HL-60 (cell line): ENCODE measurements around the gene NHLH2.

Experiments used
- DNase-seq, 2 experiments: peaks; one replicate each; pipeline ENCODE4 v3.0.0-alpha.2; 2010 to 2020; ENCODE audit warnings: low read depth in 1 of 2, low spot score in 1 of 2
- H3K27ac ChIP-seq: fragments of 250-450 bp; sonication (Bioruptor Pico); replicated peaks from 2 replicates; pipeline ENCODE4 v1.5.1; 2020; ENCODE audit warnings: mild to moderate bottlenecking, moderate library complexity
- H3K27me3 ChIP-seq: fragments of 250-450 bp; sonication (Bioruptor Pico); 2 replicates; pipeline ENCODE4 v1.5.1; 2021; ENCODE audit warnings: mild to moderate bottlenecking, moderate library complexity; ENCODE audit not compliant: insufficient read depth, poor library complexity, severe bottlenecking
- H3K4me3 ChIP-seq: replicated peaks from 2 replicates; pipeline ENCODE4 v1.5.1; 2011; ENCODE audit warnings: mild to moderate bottlenecking, control low read depth, low read length; ENCODE audit not compliant: insufficient read depth
- GABPA ChIP-seq: IDR thresholded peaks from 2 replicates; pipeline ENCODE4 v1.6.1; 2012; ENCODE audit warnings: low read depth
- POLR2AphosphoS5 ChIP-seq: IDR thresholded peaks from 2 replicates; pipeline ENCODE4 v1.6.1; 2012; ENCODE audit warnings: low read depth
- SPI1 ChIP-seq: IDR thresholded peaks from 2 replicates; pipeline ENCODE4 v1.6.1; 2012; ENCODE audit warnings: low read depth, mild to moderate bottlenecking, borderline replicate concordance
- TF ChIP-seq, protein P1 (sequence below): IDR thresholded peaks from 2 replicates; pipeline ENCODE4 v1.6.1; 2012; ENCODE audit warnings: low read depth; ENCODE audit not compliant: insufficient replicate concordance
- TF ChIP-seq, protein P2 (sequence below): IDR thresholded peaks from one replicate; pipeline ENCODE4 v1.5.1; 2011; ENCODE audit warnings: low read length, control low read depth, inconsistent platforms; ENCODE audit not compliant: insufficient read depth

The NHLH2 gene

DNA sequence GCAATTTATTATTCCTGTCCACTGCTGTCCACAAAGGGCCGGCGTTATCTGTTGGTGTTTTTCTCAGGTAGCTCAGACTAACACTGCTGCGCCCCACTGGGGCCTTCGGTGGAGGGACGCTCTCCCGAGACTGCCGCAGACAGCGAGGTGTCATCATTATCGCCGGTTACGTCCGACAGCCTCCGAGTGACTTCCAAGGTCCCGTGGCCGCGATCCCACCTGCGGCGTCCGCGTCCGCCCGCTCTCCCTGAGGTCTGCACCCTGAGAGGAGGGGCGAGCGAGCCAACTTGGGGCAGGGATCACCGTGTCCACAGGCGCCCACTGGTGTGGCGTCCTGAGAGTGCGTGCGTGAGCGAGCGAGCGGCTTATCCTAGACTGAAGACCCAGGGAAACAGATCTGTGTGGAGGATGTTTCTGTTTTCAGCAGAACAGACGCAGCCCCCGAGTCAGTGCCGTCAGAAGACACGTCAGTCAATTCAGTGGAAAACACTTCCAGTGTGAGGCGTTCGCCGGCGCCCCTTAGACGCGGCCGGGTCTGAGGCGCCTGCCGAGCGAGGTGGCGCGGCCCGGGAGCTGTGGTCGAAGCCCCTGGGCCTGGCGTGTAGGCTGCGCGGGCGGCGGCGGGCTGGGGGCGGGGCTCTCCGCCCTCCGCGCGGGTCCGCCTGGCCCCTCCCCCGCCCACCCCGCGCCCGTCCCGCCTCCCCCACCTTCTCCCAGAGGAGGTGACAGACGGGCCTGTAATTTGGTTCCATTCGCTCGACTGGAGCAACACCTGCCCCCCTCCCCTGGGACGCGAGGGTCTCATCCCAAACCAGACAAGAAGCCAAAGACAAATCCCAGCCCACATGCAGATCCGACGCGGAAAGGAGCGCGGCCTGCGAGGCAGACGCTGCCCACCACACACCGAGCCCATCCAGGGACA is 12.6 kb downstream of the NHLH2 start:
- Histone ChIP-seq H3K27me3 (peaks cover 2% of the 10 kb centered on the region), H3K27ac (no peak overlapping the region), H3K4me3 (no peak overlapping the region)
- DNase-seq = no peak
- TF ChIP-seq, protein P1, sequence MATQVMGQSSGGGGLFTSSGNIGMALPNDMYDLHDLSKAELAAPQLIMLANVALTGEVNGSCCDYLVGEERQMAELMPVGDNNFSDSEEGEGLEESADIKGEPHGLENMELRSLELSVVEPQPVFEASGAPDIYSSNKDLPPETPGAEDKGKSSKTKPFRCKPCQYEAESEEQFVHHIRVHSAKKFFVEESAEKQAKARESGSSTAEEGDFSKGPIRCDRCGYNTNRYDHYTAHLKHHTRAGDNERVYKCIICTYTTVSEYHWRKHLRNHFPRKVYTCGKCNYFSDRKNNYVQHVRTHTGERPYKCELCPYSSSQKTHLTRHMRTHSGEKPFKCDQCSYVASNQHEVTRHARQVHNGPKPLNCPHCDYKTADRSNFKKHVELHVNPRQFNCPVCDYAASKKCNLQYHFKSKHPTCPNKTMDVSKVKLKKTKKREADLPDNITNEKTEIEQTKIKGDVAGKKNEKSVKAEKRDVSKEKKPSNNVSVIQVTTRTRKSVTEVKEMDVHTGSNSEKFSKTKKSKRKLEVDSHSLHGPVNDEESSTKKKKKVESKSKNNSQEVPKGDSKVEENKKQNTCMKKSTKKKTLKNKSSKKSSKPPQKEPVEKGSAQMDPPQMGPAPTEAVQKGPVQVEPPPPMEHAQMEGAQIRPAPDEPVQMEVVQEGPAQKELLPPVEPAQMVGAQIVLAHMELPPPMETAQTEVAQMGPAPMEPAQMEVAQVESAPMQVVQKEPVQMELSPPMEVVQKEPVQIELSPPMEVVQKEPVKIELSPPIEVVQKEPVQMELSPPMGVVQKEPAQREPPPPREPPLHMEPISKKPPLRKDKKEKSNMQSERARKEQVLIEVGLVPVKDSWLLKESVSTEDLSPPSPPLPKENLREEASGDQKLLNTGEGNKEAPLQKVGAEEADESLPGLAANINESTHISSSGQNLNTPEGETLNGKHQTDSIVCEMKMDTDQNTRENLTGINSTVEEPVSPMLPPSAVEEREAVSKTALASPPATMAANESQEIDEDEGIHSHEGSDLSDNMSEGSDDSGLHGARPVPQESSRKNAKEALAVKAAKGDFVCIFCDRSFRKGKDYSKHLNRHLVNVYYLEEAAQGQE = no peak
- TF ChIP-seq GABPA = no peak
- no peak for TF ChIP-seq POLR2AphosphoS5
- TF ChIP-seq, protein P2, sequence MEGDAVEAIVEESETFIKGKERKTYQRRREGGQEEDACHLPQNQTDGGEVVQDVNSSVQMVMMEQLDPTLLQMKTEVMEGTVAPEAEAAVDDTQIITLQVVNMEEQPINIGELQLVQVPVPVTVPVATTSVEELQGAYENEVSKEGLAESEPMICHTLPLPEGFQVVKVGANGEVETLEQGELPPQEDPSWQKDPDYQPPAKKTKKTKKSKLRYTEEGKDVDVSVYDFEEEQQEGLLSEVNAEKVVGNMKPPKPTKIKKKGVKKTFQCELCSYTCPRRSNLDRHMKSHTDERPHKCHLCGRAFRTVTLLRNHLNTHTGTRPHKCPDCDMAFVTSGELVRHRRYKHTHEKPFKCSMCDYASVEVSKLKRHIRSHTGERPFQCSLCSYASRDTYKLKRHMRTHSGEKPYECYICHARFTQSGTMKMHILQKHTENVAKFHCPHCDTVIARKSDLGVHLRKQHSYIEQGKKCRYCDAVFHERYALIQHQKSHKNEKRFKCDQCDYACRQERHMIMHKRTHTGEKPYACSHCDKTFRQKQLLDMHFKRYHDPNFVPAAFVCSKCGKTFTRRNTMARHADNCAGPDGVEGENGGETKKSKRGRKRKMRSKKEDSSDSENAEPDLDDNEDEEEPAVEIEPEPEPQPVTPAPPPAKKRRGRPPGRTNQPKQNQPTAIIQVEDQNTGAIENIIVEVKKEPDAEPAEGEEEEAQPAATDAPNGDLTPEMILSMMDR = no peak
- no peak for TF ChIP-seq SPI1

DNA sequence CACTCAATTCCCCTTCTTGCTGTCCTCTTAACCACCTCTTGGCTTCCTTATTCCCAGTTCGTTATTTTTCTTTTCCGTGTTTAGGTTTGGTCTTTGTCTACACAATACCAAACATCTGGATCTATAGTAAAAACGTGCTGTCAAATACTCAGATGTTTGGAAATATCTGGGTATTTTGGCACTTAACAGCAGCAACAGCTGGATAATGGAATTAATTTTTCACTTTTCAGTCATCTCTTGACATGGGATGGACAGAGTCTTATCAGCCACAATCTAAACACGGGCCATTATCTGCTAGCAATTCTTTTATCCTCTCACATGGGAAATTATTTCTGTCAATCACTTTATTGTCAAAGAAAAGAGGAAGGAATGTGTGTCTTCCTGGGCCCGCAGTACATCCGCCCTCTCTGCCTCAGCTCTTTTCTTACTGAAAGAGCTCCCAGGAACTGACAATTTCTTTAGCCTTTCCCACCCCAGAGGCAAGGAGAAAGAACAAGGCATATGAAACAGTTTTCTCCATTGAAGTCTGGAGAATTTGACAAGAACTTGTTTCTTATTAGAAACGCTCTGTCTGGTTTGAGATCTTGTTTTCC is 13.4 kb downstream of the NHLH2 start:
- no peak overlapping the region for H3K27ac ChIP-seq
- no peak overlapping the region for H3K4me3 ChIP-seq
- H3K27me3 ChIP-seq = peaks cover 2% of the 10 kb centered on the region
- no peak for DNase-seq
- TF ChIP-seq, protein P1 = no peak
- TF ChIP-seq SPI1 (no peak), GABPA (no peak), POLR2AphosphoS5 (no peak)
- TF ChIP-seq, protein P2 = no peak

DNA sequence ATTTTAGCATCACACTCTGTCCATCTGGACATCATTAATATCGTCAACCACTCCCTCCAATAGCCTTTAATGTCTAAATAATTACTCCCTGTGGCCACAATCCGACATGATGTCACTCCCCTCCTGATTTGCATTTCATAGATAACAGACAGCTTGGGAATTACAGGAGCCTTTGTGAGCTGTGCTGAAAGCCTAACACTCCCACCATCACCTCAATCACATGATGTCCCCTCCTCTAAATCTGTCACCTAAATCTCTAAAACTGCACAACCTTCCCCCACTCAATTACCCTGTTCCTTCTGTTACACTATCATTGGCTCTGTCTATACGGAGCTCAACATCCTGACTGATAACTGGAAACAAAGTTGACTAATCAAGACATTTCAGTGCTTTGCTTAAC is 14.3 kb downstream of the NHLH2 start:
- TF ChIP-seq GABPA = no peak
- TF ChIP-seq, protein P2 = no peak
- TF ChIP-seq, protein P1 = no peak
- TF ChIP-seq POLR2AphosphoS5 = no peak
- no peak for TF ChIP-seq SPI1
- DNase-seq = no peak
- H3K27ac ChIP-seq = no peak overlapping the region
- peaks cover 2% of the 10 kb centered on the region for H3K27me3 ChIP-seq
- no peak overlapping the region for H3K4me3 ChIP-seq
